ENCODE results near the gene CACNA1F. TPM values are rescaled to one million over a fixed set of nuclear protein-coding genes. Genes with fewer than 3 reads are reported as not detected.

CACNA1F gene
- total RNA-seq, 1 experiment from 2014 or later = not detected

- no peaks in the 10 kb centered on the region for H3K27me3 ChIP-seq (ENCODE audit: control insufficient read depth, insufficient read depth, low read length)
- in situ Hi-C loops (cut with HindIII; ENCODE audit: low pct_unique_long_range_greater_than_20kb, low sequenced_read_pairs) (no loop called here), intact Hi-C loops (cut with micrococcal nuclease; ENCODE audit: unreplicated experiment) (no loop called here)
- no TSS peak for BruUV-seq (replicated peaks)
- no peaks in the 10 kb centered on the region for H3K9me3 ChIP-seq (ENCODE audit: control insufficient read depth, insufficient read depth, low read depth, low read length)
- TF ChIP-seq TCF7L2 (IDR thresholded peaks at IDR 0.05; ENCODE audit: low read depth, low read length) = no peak
- TF ChIP-seq POLR2AphosphoS5 (IDR thresholded peaks at IDR 0.05; ENCODE audit: low read depth, low read length) = no peak
- no peak for TF ChIP-seq REST (IDR thresholded peaks at IDR 0.05; ENCODE audit: insufficient read depth in 1 of 2, low read depth in 2 of 2, low read length in 1 of 2)
- no peak for TF ChIP-seq SIN3A (IDR thresholded peaks at IDR 0.05; ENCODE audit: borderline replicate concordance, insufficient read depth, low read depth, low read length)
- TF ChIP-seq, protein P1, sequence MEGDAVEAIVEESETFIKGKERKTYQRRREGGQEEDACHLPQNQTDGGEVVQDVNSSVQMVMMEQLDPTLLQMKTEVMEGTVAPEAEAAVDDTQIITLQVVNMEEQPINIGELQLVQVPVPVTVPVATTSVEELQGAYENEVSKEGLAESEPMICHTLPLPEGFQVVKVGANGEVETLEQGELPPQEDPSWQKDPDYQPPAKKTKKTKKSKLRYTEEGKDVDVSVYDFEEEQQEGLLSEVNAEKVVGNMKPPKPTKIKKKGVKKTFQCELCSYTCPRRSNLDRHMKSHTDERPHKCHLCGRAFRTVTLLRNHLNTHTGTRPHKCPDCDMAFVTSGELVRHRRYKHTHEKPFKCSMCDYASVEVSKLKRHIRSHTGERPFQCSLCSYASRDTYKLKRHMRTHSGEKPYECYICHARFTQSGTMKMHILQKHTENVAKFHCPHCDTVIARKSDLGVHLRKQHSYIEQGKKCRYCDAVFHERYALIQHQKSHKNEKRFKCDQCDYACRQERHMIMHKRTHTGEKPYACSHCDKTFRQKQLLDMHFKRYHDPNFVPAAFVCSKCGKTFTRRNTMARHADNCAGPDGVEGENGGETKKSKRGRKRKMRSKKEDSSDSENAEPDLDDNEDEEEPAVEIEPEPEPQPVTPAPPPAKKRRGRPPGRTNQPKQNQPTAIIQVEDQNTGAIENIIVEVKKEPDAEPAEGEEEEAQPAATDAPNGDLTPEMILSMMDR (IDR thresholded peaks at IDR 0.05) = no peak
- no peak for DNase-seq (ENCODE audit: low read depth, low spot score)
- no peak overlapping the region for H3K4me3 ChIP-seq (ENCODE audit: low read depth in 2 of 2, low read length in 2 of 2)
- H3K36me3 ChIP-seq (ENCODE audit: control insufficient read depth, insufficient read depth, low read length) = no peaks in the 10 kb centered on the region
- no peaks in the 10 kb centered on the region for H3K4me1 ChIP-seq (ENCODE audit: control insufficient read depth, insufficient read depth, low read length)
- H3K27ac ChIP-seq (ENCODE audit: low read length) = no peak overlapping the region
- POLR2A ChIA-PET = no interaction called here
- CTCF ChIA-PET = no interaction called here
- no peak for ATAC-seq
Observed at GRCh38 chrX:49210406-49210805, 22.7 kb downstream of the CACNA1F start.

DNA sequence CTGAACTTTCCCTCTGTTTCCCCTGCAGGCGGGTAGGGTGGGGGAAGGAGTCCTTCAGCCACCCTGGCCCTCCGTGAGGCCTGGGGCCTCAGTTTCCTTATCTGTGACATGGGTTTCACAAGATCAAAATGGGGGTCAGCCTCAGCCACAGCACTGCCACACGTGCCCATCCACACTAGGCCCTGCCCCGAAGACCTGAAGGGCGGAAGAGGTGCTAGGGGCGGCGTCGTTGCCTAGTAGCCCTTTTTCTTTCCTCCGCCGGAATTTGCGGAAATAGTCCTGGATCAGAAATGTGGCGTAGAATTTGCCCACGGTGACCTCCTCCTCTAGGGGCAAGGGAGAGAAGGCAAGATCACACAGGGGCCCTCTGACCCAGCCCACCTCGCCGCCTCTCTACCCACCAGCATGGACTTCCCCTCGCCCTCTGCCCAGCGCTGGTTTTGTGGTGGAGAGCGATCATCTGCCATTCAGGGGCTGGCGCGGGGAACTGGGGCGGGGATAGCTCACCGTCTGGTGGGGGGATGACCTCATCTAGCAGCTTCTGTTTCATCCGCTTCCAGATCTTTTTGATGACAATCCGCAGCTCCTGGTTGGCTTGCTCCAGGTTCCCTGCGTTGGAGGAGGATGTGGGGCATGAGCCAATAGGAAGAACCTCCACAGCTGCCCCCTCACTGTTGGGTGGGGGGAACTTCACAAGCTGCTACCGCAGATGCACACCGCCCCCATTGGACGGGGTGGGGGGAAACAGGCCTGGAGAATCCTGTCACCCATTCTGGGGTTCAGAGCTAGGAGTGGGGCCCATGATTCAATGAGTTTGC is 23.5 kb downstream of the CACNA1F start:
- in situ Hi-C loops (cut with HindIII; ENCODE audit: low pct_unique_long_range_greater_than_20kb, low sequenced_read_pairs) (no loop called here), intact Hi-C loops (cut with micrococcal nuclease; ENCODE audit: unreplicated experiment) (no loop called here)
- TF ChIP-seq, protein P1 (IDR thresholded peaks at IDR 0.05) = no peak
- TF ChIP-seq TCF7L2 (IDR thresholded peaks at IDR 0.05; ENCODE audit: low read depth, low read length) = no peak
- TF ChIP-seq REST (IDR thresholded peaks at IDR 0.05; ENCODE audit: insufficient read depth in 1 of 2, low read depth in 2 of 2, low read length in 1 of 2) = no peak
- no peak for TF ChIP-seq POLR2AphosphoS5 (IDR thresholded peaks at IDR 0.05; ENCODE audit: low read depth, low read length)
- TF ChIP-seq SIN3A (IDR thresholded peaks at IDR 0.05; ENCODE audit: borderline replicate concordance, insufficient read depth, low read depth, low read length) = no peak
- no peaks in the 10 kb centered on the region for H3K9me3 ChIP-seq (ENCODE audit: control insufficient read depth, insufficient read depth, low read depth, low read length)
- no peak overlapping the region for H3K4me3 ChIP-seq (ENCODE audit: low read depth in 2 of 2, low read length in 2 of 2)
- BruUV-seq (replicated peaks) = no TSS peak
- POLR2A ChIA-PET = interaction anchor here (0.5 kb wide), 1 partner anchor 651 kb away, joined by 3 read pairs; no protein-coding TSS in a partner anchor
- H3K27ac ChIP-seq (ENCODE audit: low read length) = no peak overlapping the region
- no peak for ATAC-seq
- no peak for DNase-seq (ENCODE audit: low read depth, low spot score)
- no peaks in the 10 kb centered on the region for H3K27me3 ChIP-seq (ENCODE audit: control insufficient read depth, insufficient read depth, low read length)
- no peaks in the 10 kb centered on the region for H3K4me1 ChIP-seq (ENCODE audit: control insufficient read depth, insufficient read depth, low read length)
- H3K36me3 ChIP-seq (ENCODE audit: control insufficient read depth, insufficient read depth, low read length) = no peaks in the 10 kb centered on the region
- CTCF ChIA-PET = no interaction called here
